GM12892 (cell line): ENCODE measurements around the gene SERPINA6.

Experiments used
- POLR2A ChIP-seq: IDR thresholded peaks from 2 replicates; pipeline ENCODE4 v1.6.1; 2011; ENCODE audit warnings: low read depth, low read length, control low read depth
- POLR2AphosphoS5 ChIP-seq: IDR thresholded peaks from 2 replicates; pipeline ENCODE4 v1.6.1; 2011; ENCODE audit warnings: low read depth, low read length, control low read depth
- TAF1 ChIP-seq: IDR thresholded peaks from 2 replicates; pipeline ENCODE4 v1.6.1; 2011; ENCODE audit warnings: low read depth, mild to moderate bottlenecking, control low read depth, low read length, borderline replicate concordance

GRCh38 chr14:94349276-94349675 lies 26.1 kb upstream of the SERPINA6 start:
- no peak for TF ChIP-seq POLR2AphosphoS5
- TF ChIP-seq POLR2A, result no peak
- no peak for TF ChIP-seq TAF1
